ENCODE measurements around the gene EIF4E2.

- TF ChIP-seq POLR2AphosphoS5 (IDR thresholded peaks at IDR 0.05; ENCODE audit: low read depth, low read length) (no peak), POLR2A (IDR thresholded peaks at IDR 0.05; ENCODE audit: low read depth, low read length) (no peak), TAF1 (IDR thresholded peaks at IDR 0.05; ENCODE audit: borderline replicate concordance, low read depth, low read length) (no peak)
These were observed 37.9 kb upstream of the EIF4E2 start for GRCh38 chr2:232512602-232513001.
